Measurements from ENCODE around the gene RPRD1B.

Gene RPRD1B

DNA sequence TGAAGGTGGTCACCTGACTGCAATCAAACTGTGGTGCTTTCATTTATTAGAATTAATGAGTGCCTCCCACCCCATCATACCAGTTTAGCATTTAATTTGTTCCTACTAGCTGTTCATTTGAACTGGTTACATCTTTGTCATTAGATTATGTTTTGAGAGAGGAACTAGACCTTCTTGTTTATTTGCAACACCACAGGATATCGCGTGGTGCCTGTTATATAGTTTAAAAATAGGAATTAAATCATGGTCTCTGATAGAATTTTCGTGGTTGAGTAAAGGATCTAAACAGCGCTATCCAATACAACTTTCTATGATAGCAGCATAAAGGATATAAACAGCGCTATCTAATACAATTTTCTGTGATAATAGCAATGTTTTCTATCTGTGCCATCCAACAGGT is 2.8 kb downstream of the RPRD1B start:
- DNase-seq (ENCODE audit: low spot score): no peak

DNA sequence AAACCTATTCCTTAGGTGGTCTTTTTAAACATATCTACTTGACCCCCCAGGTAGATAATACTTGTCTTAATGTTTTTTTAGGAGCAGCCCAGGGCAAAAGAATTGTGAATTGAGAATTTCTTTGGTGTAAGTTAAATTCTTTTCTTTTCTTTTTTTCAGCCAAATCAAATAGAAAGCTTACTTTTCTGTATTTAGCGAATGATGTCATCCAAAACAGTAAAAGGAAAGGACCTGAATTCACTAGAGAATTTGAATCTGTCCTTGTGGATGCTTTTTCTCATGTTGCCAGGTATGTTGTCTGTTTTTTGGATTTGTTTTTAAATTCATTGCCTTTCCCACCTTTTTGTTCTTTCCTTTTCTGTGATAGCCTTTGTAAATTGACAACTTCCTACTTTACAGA is 6.7 kb downstream of the RPRD1B start:
- DNase-seq (ENCODE audit: low spot score): no peak

DNA sequence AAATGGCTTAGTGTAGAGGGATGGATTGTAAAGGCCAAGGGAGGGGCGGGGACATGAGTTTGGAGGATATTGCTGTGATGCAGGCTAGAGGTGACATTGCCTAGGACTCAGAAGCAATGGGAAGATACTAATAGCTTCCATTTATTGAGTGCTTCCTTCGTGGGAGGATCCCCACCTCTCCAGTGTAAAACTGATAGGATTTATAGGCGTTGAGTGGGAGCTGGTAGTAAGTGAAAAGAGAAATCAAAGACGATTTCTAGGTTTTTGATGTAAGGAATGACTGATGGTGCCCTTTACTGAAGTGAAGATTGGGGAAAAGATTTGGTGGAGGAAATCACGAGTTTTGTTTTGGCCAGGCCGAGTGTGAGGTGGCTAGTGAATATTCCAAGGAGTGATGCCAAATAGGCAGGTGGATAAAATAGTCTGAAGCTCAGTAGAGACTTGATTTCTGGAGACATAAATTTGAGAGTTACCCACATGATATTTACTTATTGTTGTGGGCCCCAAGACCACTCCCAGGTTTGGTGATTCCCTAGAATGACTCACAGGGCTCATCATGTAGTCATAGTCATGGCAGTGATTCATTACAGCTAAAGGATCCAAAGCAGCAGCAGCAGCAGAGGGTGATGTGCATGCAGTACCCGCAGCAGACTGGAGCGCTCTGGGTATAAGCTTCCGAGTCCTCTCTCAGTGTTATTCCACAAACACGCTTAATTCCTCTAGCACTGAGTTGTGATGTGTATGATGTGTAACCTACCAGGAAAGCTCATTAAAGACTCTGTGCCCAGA is 10.2 kb downstream of the RPRD1B start:
- DNase-seq (ENCODE audit: low spot score): no peak

DNA sequence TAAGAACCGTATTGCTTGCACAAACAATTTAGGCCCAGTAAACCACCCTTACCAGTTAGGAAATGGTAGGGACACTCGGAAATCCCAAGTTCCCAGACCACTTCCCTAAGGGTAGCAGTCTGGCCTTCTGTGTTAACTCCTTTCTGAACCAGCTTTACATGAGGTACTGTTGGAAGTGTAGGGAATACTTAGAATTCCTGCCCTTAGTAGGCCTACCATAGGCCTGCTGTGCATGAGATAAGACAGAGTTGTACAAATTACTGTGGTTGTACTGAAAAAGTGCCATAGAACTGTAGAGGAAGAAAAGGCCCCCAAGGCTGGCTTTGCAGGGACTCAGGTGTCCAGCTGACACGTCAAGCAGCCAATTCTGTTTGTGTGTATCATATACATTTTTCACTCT is 11.1 kb downstream of the RPRD1B start:
- DNase-seq (ENCODE audit: low spot score): no peak

DNA sequence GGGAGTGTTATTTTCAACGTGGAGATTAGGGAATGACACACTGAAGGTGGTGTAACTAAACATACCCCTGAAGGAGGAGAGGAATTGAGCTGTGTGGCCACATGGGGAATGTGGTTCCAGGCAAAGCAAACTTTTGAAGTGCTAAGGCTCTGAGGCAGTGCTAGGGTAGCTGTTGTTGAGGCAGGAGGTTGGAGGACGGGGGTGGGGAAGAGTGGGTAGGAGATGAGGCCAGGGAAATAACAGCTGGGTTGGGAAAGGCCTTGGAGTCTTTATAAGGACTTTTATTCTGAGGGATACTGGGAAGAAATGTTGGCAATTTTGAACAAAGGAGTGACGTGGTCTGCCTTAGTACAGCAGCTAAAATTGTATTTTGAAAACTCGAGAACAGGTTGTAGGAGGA is 13.0 kb downstream of the RPRD1B start:
- no peak for DNase-seq (ENCODE audit: low spot score)

DNA sequence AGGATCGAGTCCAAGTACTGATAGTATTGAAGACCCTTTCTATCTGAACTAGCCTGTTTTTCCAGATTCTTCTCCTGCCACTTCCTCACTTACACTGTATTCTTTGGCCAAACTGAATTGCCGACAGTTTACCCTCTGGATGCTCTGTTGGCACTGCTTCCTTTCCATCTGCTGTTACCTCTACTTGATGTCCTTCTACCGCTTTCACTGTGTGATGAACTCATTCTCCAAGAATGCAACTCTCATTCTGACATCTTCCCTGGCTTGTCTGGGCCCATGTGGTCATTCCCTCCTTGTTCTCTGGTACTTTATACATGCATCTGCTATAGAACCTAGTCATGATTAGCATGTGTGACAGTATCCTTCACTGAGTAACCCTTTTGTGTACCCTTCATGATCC is 16.3 kb downstream of the RPRD1B start:
- no peak for DNase-seq (ENCODE audit: low spot score)

DNA sequence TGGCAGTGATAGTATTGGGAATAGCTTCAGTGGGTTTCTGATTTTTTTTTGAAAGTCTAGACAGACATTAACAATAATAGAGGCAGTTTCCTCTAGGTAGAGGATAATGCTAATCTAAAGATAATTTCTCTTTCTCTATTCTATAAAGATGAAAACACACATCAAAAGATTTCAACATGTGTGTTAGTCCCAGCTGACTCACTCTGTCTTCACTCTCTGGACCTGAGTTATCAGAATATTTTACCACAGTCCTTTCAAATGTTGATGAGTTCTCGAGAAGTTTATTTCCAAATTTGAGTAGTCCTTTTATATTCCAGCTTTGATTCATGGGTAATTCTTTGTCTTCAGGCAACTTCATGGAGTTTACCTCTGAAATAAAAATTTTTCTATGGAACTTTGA is 17.1 kb downstream of the RPRD1B start:
- no peak for DNase-seq (ENCODE audit: low spot score)

DNA sequence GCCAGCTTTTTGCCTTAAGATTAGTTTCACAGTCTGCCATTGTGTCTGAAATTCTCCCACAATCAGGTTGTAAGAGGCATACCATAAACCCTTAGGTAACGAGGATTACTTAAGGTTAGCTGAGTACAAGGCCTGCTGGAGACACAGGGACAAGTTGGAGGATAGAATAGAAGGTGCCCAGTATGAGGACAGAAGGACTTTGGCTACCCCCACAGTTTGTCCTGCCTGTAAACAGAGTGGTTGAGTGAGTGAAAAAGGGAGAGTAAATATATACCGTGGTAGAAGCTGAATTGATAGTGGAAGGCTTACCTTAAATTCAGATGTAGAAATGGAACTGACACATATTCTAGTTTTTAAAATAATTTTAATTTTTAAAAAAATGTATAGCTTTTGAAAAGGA is 19.3 kb downstream of the RPRD1B start:
- DNase-seq (ENCODE audit: low spot score): no peak

DNA sequence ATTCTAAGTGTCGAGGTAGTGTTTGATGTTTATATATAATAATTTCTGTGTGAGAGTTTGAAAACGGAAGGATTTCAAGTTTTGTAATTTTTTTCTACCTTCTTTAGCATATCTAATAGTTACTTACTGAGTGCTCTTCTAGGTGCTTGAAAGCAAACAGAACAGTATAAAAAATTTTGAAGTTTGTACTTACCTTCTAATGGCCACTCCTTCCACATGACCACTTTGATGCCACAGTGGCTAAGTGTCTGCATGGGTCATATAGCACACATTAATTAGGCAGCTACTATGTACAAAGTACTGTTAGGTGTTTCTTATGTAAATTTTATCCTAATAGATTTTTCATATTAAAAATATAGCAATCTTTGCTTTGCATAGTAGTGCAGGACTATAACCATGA is 21.1 kb downstream of the RPRD1B start:
- no peak for DNase-seq (ENCODE audit: low spot score)

DNA sequence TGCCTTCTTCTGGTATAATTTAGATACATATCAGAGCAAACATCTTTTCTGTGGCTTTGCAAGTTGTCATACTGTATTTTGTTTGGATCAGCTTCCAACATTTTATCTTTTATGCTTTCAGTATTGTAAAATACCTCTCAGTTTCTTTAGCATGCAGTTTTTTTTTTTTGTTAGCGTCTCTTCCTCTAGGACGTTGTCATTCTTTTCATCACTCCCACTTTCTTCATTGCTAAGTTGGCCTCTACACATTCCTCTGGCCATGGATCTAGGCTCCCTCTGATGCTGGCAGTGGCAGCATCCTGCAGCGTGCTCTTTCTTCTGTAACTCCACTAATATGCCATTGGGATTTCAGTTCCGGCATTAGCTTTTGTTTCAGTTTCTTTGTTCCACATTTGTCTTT is 21.7 kb downstream of the RPRD1B start:
- no peak for DNase-seq (ENCODE audit: low spot score)

DNA sequence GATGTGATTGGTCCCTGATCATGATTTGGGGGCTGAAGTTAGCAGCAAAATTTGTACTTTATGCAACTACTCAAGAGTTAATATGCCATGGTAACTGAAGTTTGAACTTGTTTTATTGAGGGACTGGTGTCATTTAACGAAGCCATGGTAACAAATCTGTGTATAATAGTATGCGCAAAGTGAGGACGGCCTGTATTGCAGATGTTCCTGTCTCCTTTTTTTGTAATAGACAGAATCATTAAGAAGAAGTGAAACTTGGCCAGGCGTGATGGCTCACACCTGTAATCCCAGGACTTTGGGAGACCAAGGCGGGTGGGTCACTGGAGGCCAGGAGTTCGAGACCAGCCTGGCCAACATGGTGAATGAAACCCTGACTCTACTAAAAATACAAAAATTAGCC is 22.3 kb downstream of the RPRD1B start:
- DNase-seq (ENCODE audit: low spot score): no peak

DNA sequence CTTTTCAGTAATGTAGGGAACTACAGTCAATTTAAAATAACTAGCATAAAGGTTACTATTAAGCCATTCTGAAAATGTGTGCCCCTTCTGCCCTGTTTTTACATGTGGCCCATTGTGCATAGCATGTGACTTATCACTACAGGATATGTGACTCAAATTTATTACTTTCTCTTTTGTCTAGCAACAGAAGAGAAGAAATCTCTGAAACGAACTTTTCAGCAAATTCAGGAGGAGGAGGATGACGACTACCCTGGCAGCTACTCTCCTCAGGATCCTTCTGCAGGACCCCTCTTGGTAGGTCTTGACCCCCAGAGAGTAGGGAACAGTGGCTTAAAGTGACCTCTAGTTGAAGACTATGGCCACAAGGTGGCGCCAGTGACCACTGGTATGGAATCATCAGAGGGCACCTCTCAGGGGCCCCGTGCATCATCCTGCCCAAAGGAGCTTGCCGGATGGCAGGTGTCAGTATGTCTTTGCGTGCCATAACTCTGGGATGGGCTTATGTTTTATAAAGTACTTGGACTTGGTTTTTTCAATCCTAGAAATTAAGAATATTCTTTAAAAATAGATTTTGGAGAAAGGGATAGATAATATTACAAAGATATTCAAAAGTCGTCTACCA is 23.9 kb downstream of the RPRD1B start:
- peak; percentile 75 for DNase-seq (ENCODE audit: low spot score)

DNA sequence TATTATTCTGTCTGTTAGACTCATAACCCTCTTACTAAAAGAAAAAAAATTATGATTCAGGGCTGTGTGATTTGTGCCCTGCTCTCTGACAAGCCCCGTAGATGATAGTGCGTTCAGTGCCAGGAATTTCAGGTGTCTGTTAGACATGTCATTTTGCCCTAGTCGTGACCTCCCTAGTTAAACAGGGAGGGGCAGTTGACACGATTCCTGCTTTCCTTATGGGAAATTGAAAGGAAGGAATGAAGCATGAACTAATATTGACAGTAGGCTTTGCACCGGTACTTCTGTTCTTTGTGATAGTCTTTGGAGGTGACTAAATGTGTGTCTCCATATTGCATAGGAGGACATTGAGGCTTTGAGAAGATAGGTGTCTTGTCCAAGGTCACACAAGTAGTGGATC is 26.3 kb downstream of the RPRD1B start:
- no peak for DNase-seq (ENCODE audit: low spot score)

DNA sequence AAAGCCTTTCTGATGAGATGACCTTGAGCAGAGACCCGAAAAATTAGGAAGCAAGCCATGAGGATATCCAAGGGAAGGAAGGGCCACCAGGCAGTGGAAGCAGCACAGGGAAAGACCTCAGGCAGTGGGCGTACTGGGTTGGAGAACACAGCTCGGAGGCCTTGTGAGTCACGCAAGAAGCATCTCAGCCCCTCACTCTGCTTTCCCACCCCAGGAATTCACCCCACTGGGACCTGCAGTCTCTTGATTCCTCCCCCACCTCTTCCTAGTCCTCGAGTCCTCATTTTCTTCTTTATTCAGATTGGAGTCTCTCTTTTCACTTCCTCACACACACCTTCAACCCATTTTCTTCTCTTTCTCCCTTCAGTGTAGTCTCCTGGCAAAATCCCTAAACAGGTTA is 27.0 kb downstream of the RPRD1B start:
- no peak for DNase-seq (ENCODE audit: low spot score)

DNA sequence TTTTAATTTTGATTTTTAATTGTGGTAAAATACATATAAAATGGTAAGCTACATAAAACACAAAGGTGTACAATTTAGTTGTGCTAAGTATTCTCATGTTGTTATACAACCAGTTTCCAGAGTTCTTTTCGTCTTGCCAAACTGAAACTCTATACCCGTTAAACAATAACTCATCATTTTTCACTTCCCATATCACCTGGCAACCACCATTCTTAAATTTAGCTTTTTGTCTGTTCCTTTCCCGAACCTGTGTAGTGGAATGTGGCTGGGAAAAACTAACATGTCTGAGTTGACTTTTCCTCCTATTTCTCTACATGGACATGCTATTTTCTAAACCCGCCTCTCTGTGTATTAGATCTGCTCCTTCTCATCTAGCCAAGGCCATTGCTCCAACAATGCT is 27.6 kb downstream of the RPRD1B start:
- DNase-seq (ENCODE audit: low spot score): no peak

DNA sequence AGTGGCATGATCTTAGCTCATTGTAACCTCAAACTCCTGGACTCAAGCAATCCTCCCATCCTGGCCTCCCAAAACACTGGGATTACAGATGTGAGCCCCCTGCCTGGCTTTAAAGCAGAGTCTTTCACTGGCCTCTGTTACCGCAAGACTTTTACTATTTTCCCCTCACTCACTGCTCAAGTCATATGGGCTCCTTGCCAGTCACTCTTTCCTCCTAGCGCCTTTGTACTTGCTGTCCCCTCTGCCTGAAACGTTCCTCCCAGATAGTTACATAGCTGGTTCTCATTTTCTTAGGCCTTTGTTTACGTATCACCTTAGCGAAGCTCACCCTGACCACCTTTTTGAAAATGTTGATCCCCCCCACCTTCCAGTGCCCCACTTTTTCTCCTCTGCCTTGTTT is 29.3 kb downstream of the RPRD1B start:
- DNase-seq (ENCODE audit: low spot score): no peak

DNA sequence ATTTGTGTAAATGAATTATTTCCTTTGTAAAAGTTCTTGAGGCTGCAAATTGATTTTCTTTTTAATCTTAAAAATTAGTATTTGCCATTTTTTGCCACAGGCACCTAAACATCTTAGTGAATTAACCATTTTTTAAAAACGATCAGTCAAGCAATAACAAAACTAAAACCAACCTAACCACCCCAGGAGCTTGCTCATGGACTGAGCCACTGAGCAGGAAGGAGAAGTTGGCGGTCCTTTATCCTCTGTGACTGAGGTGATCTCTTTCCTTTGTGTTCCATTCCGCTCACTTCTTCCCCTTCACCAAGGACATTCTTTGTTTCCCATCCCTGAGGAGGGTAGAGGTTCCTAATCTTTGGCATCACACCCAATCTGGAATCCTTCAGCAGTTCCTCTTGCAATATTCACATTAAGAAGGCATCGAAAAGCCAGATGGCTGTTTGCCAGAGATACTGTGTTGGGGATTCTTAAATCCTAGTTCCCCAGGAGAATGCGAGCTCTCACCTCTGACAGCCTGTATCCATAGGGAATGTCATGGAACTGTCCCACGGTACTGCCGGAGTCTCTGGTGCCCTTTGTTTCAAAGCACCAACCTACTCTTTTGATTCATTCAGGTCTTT is 30.5 kb downstream of the RPRD1B start:
- DNase-seq (ENCODE audit: low spot score): no peak

DNA sequence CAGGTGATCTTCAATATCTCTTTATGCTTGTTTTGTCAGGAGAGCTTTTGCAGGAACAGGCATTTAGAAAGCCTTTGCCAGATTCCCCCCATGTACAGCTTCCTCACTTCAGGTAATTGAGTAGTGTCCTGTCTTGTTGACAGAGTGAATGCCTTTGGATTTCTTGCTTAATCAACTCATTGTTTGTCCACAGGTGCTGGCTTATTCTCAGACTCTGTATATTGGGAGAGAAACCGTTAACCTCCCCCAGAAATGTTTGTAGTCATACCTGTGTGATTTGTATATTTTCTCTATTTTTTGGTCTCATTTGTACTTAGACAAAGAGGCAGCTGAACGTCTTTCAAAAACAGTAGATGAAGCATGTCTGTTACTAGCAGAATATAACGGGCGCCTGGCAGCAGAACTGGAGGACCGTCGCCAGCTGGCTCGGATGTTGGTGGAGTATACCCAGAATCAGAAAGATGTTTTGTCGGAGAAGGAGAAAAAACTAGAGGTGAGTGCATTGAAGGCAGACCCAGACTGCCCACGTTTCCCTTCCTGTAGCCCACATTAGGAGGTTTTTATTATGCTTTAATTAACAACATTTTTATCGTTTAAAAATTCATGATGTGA is 32.3 kb downstream of the RPRD1B start:
- DNase-seq (ENCODE audit: low spot score): no peak

DNA sequence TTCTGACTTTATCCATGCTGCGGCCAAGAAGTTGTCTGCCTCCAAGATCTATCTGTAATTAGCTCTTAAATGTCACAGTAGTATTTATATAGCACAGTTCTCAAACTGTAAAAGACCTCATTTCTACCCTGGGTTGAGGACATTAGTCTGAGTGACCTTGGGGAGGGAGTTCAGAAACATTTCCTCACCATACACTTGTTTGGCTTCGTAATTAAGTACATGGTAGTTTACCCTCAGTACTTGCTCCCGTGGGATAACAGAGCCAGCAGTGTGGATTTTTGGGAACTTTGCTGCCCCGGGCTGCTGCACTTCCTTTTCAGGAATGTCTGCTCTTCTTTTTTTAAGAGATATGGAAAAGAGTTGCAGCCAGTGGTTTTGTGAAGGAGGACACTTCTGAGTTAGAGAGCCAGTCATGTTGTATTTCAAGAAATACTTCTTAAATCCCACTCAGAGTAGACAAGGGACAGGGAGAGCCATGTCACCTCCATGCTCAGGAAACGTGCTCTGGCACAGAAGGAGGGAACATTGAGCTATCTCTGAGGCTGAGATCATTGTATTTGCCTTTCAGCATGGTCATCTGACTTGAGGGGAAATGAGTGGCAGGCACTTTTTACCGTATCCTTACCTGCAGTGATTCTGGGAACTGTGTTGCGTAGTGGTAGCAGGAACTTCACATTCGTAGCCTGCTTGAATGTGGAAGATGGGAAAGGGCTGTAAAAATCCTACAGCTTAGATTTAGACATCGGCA is 33.6 kb downstream of the RPRD1B start:
- no peak for DNase-seq (ENCODE audit: low spot score)

DNA sequence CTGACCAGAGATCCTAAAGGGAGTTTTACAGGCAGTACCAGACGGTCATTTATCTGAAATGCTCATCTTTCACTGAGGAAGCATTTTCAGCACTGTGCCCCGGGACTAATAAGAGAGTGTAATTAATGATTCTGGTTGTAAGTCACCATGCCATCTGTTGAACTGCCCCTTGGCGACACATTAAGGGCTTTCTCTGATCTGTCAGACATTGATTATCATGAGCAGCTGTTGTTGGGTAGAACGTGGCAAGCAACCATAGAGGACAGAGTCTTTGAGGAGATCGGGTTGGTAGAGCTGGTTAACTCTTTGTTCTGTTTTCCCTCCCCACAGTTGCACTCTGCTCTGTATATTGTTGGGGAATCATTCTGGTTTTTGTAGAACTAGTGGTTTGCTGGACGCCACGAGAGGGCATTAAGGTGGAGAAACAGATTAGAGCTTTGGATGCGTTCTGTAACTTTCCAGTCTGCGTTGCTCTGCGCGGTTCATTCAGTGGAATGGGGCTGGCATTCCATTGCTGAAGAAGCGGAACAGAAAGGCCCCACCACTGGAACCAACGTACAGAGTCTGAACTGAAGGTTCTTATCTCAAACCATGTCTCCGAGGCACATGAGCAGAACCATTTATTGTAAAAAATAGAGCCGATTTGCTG is 34.3 kb downstream of the RPRD1B start:
- no peak for DNase-seq (ENCODE audit: low spot score)

DNA sequence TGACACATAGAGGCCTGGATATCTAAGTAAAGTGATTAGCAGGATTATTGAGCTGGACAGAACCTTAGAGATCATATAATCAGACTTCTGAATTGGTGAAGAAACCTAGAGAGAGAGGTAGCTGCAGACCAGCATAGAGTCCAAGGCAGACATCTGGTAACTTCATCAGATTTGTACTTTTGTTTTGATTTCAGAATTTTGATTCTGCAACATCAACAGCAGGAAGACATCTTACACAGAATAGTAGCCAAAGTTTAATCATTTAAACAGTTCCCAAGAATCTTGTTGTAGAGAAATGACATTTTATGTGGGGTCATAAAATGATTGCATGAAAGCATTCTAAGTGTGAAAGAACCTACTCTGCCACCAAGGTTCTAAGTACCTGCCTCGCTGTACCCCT is 39.4 kb downstream of the RPRD1B start:
- no peak for DNase-seq (ENCODE audit: low spot score)
